GM19035 (cell line): ENCODE data around the gene RAB25.
"Not testable (repeated sequence)": the region's sequence is repeated elsewhere in the genome, so short reads cannot be mapped to it uniquely, and the experiment has no call there.

Source experiments
- ATAC-seq: cut with Tn5 transposase; IDR thresholded peaks from one replicate; pipeline ENCODE4 v1.9.1; 2021; ENCODE audit not compliant: unreplicated experiment

The RAB25 gene

DNA sequence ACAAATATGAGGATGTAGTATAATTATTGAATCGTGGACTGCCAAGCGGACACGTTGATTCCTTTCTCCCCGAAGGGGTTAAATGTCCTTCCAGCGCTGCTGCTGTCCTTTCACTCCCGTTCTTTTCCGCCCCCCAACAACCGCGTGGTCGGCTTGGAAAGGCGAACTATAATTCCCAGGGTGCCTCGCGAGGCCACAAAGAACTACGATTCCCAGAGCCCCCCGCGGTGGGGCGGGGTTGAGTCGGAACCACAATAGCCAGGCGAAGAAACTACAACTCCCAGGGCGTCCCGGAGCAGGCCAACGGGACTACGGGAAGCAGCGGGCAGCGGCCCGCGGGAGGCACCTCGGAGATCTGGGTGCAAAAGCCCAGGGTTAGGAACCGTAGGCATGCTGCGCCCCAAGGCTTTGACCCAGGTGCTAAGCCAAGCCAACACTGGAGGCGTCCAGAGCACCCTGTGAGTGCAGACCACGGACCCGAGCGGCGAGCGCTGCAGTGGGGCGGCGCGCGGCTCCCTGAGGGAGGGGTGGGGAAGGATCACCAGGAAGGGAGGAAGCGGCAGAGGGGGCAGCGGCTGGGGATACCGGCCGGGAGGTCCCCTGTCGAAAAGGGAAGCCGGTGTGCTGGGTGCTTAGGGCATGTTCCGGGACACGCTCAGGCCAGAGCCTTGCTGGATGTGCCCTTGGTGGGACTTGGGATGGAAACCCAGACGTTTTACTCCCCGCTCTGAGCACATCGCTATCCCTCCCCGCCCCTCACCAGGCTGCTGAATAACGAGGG is 6.3 kb upstream of the RAB25 start, which contains the start of gene LAMTOR2:
LAMTOR2 (plus strand) TSS at position 283 of the 781 bp plus-strand sequence; CDS start at position 391, 108 bp downstream.
- peak; percentile 76 for ATAC-seq

DNA sequence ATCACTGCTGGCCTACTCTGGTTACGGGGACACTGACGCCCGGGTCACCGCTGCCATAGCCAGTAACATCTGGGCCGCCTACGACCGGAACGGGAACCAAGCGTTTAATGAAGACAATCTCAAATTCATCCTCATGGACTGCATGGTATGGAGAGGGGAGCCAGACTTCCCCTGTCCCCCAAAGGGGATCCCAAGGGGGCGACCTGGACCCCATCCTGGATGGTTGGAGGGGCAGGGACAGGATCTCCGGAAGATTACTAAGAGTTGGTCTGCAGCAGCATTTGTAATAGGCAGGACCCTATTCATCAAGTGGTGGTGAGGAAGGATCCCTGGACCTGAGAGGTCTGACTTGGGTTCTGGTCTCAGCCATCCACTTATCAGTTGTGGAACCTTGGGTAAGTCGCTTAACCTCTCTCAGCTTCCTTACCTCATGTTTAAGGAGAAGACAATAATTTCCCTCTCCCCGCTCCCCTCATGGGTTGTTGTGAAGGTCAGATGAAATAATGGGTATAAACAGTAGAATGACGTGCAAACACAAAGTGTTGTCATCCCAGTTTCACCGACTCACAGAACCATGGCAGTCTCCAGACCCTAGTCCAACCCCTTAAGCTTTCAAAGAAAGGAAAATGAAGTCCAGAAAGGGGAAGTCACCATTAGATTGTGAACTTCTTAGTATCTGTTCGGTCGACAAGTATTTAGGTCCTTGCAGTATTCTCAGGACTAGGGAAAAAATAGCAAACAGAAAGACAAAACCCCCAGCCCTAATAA is 5.5 kb upstream of the RAB25 start:
- no peak for ATAC-seq

DNA sequence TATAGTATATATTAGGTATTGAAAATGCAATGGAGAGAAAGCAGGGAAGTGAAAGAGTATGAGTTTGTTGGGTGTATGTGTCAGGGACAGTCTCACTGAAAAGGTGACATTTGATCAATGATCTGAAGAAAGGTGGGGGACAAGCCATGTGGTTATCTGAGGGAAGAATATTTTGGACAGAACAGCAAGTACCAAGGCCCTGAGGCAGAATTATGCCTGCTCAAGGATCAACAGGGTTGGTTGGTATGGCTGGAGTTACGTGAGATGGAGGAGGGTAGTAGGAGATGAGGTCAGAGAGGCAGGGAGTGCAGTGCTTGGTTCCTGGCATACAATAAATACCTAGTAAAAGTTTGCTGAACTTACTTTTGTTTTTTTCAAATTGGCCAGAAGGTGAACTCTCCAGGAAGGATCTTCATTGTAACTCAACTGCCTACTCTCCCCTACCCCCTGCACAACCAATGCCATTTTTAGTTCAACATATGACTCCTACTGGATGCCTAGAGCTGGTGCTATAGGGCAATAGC is 4.6 kb upstream of the RAB25 start:
- no peak for ATAC-seq

DNA sequence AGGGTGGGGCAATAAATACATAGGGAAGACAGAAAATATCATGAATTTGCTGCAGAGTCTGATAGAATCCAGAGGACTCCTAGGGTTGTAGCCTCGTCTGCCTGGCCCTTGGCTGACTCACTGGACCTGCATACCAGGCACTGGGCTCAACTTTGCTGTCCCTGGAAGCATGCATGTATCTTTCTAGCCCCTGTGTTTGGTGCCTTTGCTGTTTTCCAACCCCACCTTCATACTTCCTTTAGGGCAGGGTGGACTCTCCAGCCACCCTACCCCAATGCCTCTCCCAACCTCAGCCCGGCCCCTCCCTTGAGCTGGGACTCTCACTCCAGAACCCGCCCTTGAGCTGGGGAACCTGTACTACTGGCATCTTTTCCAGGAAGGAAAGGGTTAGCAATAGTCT is 1.2 kb downstream of the RAB25 start:
- ATAC-seq, result no peak

DNA sequence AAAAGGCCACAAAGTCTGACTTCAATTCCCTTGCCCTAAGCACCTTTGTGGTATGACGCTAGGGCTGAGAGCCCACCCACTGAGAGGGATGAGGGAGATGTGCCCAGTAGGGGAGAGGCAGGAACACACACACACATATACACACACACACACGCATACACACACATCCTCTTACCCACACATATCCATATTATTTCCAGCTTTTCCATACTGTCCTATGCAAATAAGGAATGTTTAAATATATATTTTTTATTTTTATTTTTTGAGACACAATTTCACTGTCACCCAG is 3.0 kb downstream of the RAB25 start:
- ATAC-seq, result no peak

DNA sequence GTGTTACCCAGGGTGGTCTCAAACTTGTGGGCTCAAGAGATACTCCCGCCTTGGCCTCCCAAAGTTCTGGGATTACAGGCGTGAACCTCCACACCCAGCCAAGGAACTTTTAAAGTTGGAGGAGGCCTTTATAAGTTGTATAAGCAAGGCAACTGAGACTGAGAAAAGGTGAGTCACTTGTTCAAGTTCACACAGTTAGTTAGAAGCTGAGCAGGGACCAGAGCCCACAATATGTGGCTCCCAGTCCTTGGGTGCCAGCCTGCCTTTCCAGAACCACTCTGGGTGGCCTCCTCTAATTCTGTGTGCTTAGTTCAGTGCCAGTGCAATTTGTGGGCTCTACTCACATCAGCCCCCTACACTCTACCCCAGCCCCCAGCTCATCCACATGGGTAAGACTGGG is 3.7 kb downstream of the RAB25 start:
- no peak for ATAC-seq

DNA sequence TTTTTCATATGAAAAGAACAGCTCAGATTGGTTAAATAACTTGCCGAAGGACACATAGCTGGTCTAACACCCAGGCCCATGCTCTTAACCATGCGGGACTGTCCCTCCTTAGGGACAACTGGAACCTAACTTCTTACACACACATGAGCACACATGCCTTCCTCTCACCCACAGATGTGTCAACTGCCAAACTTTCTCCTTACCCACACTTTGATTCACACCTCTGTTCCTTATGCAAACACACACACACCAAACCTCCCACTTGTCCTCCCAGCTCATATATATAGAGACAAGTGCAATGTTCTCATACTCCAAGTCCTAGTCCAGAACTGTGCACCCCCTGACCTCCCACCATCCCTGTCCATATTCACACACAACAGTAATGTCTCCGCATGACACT is 4.3 kb downstream of the RAB25 start:
- no peak for ATAC-seq

DNA sequence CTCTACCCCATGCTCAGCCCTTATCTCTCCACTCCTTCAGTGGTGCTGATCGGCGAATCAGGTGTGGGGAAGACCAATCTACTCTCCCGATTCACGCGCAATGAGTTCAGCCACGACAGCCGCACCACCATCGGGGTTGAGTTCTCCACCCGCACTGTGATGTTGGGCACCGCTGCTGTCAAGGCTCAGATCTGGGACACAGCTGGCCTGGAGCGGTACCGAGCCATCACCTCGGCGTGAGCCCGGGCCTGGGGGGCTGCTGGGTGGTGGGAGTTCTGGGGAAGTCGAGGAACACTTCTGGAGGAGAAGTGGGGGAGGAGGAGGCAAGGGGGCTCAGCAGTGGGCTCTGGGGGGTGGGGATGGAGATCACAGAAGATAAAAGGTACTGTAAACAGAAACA is 4.9 kb downstream of the RAB25 start:
- ATAC-seq, result no peak

DNA sequence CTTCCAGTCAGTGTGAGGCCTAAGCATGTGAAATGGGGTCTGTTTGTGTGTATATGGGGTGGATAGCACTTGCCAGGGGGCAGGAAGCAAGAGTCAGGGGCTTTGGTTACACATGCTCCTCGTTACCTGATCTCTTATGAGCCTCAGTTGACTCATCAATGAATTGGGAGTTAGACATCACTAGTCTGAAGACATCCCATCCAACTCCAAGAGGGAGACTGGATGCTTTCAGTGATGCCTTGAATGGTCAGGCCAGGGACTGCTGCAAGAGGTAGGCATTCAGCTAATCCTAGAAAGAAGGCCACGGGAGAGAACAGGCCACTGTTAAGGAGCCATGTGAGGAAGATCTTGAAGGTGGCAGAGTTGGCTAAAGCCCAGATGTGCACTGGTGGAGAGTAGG is 6.3 kb downstream of the RAB25 start:
- ATAC-seq, result no peak

DNA sequence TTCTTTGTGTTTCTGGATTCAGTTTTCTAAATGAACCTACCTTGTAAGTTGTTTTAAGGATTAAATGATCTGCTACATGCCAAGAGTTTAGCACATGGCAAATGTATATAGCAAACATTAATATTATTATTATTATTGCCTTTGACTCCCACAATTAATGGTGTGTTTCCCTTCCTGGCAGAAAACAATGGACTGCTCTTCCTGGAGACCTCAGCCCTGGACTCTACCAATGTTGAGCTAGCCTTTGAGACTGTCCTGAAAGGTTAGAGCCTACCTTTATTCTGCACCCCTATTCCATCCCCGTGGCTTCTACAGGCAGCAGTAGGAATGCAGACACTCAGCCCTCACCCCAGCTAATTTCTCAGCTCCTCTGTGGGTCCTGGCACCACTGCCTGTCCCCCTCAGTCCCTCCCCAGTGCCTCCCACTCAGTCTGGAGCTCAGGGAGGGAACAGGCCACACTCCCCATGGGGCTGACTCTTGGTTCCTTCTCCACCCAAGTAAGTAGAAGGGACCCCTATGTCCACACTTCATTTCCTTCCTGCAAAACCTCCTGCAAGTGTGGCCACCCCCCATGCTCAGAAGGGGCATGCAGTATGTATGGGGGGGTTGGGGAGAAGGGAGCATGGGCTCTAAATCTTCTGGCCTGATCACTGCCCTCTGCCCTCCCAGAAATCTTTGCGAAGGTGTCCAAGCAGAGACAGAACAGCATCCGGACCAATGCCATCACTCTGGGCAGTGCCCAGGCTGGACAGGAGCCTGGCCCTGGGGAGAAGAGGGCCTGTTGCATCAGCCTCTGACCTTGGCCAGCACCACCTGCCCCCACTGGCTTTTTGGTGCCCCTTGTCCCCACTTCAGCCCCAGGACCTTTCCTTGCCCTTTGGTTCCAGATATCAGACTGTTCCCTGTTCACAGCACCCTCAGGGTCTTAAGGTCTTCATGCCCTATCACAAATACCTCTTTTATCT is 8.8 kb downstream of the RAB25 start:
- ATAC-seq, result no peak

DNA sequence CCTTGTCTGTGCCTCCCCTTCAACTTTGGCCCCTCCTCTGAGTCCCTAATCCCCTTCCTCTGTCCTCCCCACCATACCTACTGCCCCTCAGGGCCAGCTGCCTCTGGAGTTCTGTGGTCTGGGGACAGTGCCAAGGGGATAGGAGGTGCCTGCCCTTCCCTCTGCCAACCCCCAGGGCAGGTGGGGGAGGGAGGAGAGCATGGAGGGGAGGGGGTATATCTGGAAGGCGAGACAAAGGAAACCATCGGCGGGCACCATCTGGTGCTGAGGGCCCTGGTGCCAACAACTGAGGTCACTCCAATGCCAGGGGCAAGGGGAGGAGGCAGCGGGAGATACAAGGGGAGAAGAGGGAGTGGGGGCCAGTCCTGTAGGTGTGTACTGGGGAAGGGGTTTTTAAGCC is 9.6 kb downstream of the RAB25 start:
- no peak for ATAC-seq

DNA sequence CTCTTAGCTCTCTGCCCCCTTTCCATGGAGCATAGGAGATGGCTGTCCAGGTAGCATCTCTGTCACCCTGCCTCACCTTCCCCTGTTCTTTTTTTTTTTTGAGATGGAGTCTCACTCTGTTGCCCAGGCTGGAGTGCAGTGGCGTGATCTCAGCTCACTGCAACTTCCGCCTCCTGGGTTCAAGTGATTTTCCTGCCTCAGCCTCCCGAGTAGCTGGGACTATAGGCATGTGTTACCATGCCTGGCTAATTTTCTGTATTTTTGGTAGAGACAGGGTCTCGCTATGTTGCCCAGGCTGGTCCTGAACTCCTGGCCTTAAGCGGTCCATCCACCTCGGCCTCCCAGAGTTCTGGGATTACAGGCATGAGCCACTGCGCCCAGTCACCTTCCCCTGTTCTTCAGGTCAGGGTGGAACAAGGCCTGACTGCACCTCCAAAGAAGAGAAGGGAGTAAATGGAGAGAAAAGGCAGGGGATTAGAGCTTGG is 10.4 kb downstream of the RAB25 start:
- not testable (repeated sequence) for ATAC-seq

DNA sequence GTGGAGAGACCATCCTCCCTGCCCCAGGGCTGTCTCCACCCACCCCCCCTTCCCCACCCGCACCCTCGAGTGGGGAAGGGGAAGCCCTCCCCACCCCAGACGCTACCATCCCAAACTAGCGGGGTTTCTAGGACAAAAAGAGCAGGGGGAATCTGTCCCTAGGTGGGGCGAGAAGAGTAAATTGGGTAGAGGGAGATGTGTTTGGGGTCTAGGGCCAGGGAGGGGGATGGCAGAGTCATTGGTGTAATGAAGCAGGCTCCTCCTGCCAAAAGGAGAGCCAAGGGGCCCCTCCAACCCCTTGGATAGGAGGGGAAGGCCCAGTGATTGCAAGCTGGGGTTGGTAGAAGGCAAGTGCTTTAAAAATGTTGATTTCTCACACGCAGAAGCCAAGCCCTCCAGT is 11.3 kb downstream of the RAB25 start:
- ATAC-seq, result no peak

DNA sequence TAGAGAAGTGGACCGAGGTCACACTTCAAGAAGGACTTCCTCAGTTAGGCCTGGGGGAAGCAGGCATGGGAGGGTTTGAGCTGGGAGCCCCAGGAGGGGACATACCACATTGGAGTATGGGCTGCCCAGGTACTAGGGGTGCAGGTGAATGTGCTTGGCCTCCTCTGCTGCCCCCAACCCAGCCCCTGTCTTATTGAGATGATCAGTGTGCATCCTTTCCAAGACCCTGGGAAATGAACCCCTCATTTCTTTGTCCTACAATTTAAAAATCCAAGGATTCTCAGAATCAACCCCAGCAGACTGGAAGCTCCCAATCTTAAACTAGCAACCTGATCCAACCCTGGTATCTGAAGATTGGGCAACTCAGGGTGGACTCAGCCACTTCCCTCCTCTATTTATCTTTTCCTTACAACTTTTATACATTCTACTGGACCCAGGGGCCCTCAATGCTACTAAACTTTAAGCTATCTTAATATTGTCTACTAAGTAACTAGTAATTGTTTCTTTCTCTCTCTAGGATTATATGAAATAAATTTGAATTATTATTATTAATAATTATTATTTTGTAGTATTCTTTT is 12.2 kb downstream of the RAB25 start:
- no peak for ATAC-seq

DNA sequence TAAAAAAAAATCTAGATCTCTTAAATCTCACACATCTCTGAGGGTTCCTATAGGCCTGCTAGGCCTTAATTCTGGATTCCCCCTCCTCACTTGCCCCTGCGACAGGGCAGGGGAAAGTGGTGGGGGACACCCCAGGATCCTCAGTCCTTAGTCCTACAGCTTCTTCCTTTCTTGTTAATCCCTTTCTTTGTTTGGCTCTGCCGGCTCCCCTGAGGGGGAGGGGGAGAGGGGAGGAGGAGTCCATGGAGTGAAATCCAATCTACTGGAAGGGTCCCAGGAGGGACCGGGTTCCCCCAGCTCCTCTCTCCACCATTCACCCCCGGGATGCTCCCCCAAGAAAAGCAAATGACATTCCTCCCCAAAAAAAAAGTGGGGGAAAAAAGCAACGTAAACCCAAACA is 12.8 kb downstream of the RAB25 start:
- no peak for ATAC-seq

DNA sequence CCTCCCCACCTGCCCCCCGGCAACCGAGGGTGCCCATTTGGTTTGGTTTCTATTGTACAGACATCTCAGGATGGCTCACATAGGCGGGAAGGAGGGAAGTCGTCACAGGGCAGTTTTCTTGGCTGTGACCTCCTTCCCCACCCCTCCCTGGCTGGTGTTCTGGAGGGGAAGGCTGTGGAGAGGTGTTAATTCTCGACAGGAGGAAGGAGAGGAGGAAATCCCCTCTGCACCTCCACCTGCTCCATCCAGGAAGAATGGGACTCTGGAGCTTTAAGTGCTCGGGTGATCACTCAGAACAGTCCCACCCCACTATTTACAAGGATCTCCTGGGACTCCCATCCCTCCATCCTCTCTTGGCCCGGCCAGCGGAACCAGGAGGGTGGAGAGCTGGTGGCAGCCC is 13.7 kb downstream of the RAB25 start:
- no peak for ATAC-seq

DNA sequence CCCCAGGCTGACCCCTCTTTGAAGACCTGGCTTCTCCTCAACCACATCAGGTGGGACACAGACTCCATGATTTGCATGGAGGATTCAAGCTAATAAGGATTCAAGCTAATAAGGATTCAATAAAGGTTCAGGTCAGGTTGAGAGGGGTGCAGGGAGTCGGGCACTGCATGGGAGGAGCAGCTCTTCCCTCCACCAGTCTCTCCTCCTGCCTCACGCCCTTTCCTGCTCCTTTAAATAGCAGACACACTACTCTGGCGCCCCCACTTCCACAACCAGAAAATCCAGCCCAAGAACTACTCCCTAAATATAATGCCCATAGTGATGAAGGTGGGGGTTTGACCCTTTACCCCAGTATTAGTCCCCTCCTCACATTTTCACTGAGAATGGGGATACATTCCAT is 14.2 kb downstream of the RAB25 start:
- ATAC-seq, result no peak

DNA sequence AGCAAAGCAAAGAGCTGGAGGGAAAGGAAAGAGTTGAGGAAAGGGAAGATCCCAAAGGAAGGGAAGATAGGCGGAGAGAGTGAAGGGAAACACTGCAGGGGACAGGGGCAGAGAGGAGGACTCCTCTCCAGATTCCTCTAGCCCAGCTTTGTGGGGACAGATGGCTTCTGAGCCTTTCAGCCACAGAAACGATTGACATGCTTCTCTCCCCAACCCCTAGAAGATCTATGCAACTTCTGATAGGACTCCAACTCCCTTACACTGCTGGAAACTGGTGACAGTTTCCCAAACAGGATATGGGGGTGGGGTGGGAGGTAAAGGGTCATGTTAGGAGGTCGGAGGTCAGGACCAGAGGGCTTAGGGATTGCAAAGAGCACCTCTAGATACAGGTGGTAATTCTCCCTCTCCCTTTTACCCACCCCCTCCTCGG is 14.8 kb downstream of the RAB25 start:
- ATAC-seq, result no peak

DNA sequence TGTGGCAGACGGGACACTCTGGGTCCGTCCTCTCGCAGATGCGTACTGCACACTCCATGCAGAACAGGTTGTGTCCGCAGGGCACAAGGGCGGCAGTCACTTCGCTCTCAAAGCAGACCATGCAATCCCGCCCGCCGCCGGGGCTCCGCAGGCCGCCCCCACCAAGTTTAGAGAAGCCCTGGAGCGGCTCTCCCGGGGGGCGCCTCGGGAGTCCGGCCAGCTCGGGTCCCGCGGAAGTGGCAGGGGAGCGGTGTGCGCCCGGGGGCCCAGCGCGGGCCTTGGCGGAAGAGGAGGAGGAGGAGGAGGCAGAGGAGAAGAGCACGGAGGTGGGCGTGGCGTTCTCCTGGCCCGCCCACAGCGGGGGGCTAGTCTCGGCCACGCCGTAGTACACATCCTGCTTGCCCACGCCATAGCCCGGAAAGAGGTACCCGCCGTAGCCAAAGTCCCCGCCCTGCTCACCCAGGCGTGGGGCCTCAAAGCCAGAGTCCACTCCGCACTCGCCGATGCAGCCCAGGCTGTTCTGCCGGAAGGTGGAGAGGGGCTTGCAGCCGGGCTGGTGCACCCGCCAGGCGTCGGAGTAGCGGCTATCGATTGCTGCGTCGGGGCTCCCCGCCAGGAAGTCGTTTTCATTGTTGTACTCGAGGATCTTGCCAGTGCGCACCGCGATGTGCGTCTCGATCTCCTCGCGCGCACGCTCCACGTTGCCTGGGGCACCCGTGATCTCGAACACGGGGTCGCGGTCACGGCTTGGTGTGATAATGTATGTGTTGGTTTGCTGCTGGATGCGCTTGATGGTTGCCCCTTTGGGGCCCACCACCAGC is 15.9 kb downstream of the RAB25 start:
- ATAC-seq, result peak; percentile 71

DNA sequence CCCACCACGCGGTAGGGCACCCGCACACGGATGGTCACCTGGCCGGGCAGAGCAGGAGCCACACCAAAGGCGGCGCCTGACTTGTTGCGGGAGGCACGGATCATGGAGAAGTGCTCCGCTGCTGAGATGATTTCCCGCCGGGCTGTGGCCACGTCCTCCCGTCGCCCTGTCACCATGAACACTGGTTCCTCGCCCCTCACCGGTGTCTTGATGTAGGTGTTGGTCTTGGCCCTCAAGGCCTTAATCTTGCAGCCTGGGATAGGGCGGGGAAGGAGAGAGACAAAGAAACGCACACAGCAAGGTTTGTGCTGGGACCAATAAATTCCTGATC is 16.4 kb downstream of the RAB25 start:
- ATAC-seq, result no peak
